Measurements from ENCODE around the gene TJP1. TPM values are rescaled to one million over a fixed set of nuclear protein-coding genes. Genes with fewer than 3 reads are reported as not detected.

Gene TJP1
- 100 to 1,000 TPM in 3 of 4 donors, 10 to 100 TPM in 1; 69.6 to 142 (median 119) TPM for total RNA-seq

DNA sequence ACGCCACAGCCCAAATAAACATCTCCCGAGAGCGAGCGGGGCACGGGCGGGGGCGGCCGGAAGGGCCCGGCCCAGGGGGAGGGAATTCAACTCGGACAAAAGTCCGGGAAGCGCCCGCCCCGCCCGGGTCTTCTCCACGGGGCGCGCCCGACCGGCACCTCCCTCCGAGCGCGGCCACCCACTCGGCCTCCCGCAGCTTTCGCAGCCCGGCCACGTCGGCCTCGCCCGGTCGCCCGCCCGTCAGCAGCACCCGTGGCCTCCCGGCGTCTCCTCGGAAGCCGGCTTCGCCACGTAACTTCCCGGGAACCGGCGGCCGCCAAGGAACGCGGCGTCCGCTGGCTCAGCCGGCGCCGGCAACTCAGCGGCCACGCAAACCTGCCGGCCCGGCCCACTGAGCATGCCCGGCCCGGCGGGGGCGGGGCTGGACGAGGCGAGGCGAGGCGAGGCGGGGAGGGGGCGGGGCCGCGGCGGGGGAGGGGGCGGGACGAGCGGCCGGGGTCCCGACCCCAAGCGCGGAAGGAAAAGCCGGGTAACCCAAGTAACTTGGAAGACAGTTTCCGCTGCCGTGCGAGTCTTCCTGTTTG, at the start of gene TJP1:
Gene TJP1, minus strand, starts transcription at position 369 of the 584 bp plus-strand sequence. CDS start 440 bp downstream, outside the sequence.
- H3K4me1 ChIP-seq: peaks cover 0 to 45% (median 4%) of the 10 kb centered on the region in 3 donors
- no peaks in the 10 kb centered on the region for H3K9me3 ChIP-seq
- peak in 3 of 4 donors; percentile 37 to 90 (median 82) for TF ChIP-seq POLR2A (IDR thresholded peaks at IDR 0.05)
- TF ChIP-seq, protein P1, sequence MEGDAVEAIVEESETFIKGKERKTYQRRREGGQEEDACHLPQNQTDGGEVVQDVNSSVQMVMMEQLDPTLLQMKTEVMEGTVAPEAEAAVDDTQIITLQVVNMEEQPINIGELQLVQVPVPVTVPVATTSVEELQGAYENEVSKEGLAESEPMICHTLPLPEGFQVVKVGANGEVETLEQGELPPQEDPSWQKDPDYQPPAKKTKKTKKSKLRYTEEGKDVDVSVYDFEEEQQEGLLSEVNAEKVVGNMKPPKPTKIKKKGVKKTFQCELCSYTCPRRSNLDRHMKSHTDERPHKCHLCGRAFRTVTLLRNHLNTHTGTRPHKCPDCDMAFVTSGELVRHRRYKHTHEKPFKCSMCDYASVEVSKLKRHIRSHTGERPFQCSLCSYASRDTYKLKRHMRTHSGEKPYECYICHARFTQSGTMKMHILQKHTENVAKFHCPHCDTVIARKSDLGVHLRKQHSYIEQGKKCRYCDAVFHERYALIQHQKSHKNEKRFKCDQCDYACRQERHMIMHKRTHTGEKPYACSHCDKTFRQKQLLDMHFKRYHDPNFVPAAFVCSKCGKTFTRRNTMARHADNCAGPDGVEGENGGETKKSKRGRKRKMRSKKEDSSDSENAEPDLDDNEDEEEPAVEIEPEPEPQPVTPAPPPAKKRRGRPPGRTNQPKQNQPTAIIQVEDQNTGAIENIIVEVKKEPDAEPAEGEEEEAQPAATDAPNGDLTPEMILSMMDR (IDR thresholded peaks at IDR 0.05): no peak
- no peaks in the 10 kb centered on the region for H3K36me3 ChIP-seq
- peak within 1 kb of the TSS; percentile 65 to 87 (median 76) for H3K4me3 ChIP-seq
- no peak for DNase-seq
- peak within 1 kb of the TSS; percentile 95 to 98 (median 96) for H3K27ac ChIP-seq
- WGBS, 2 donors: 0% methylated on average over 1 of the region's 80 CpGs
- intact Hi-C loops (cut with DNase I): no loop called here
- peaks cover 0 to 11% (median 0%) of the 10 kb centered on the region in 4 donors for H3K27me3 ChIP-seq

DNA sequence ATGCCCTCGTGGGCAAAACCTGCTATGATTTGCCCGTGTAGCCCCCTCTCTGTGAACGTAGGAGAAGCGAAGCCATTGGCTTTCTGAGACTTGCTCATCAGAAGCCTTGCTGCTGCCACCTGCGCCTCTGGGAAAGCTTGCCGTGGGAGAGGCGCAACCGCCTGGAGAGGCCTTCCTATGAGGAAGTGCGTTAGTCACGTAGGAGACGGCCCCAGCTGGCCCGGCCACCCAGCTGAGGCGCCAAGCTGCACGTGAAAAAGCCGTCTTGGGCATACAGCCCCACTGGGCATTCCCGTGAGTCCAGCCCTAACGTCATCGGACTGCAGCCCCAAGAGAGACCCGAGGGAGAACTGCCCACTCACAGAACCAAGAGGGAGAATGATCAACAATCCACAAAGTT, 49.1 kb upstream of the TJP1 start:
- intact Hi-C loops (cut with DNase I): no loop called here
- 72 to 75% methylated on average over 4 to 17 of the region's 19 CpGs for WGBS, 2 donors

DNA sequence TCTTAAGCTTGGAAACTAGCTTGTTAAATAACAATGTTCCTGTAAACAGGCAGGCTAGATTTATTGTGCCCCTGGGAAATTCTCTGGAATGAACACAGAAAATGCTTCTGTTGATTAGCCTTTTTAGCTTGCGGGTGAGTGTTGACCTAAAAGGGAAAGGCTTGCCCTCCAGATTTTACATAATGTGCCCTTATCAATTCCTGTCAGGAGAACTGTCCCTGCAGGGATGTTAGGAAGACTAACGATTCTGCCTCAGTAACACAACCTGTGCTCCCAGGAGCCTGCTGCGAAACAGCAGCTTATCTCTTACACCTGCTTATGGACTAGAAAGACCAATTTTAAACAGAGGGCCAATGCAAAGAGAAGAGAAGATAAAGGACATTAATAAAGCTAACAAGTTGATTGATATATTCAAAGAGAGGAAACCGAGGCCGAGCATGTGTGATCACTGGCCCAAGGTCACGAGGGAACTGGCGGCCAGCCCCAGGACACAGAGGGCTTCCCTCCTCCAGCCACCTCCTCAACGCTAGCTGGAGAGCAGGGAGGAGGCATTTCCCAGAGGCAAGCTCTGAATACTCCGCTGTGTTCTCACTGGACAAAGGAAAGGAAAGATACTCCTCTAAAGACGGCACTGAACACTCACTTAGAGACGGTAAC, 48.4 kb upstream of the TJP1 start:
- Histone ChIP-seq H3K4me1 (peaks cover 0 to 13% (median 0%) of the 10 kb centered on the region in 3 donors), H3K27ac (peak overlapping the region in 3 of 4 donors; percentile 28 to 59 (median 37)), H3K4me3 (no peak overlapping the region), H3K27me3 (no peaks in the 10 kb centered on the region), H3K36me3 (no peaks in the 10 kb centered on the region), H3K9me3 (no peaks in the 10 kb centered on the region)
- TF ChIP-seq, protein P1 (IDR thresholded peaks at IDR 0.05): no peak
- TF ChIP-seq POLR2A (IDR thresholded peaks at IDR 0.05): no peak
- intact Hi-C loops (cut with DNase I): no loop called here
- no peak for DNase-seq
- WGBS, 2 donors: 50 to 60% methylated on average over 10 to 11 of the region's 11 CpGs

More for the DNA sequence above, 49.1 kb upstream of the TJP1 start:
- Histone ChIP-seq H3K4me3 (no peak overlapping the region), H3K4me1 (peaks cover 0 to 13% (median 0%) of the 10 kb centered on the region in 3 donors), H3K27me3 (no peaks in the 10 kb centered on the region), H3K36me3 (no peaks in the 10 kb centered on the region), H3K9me3 (no peaks in the 10 kb centered on the region), H3K27ac (peak overlapping the region in 2 of 4 donors; percentile 37 to 59)
- no peak for TF ChIP-seq POLR2A (IDR thresholded peaks at IDR 0.05)
- TF ChIP-seq, protein P1 (IDR thresholded peaks at IDR 0.05): no peak
- no peak for DNase-seq

DNA sequence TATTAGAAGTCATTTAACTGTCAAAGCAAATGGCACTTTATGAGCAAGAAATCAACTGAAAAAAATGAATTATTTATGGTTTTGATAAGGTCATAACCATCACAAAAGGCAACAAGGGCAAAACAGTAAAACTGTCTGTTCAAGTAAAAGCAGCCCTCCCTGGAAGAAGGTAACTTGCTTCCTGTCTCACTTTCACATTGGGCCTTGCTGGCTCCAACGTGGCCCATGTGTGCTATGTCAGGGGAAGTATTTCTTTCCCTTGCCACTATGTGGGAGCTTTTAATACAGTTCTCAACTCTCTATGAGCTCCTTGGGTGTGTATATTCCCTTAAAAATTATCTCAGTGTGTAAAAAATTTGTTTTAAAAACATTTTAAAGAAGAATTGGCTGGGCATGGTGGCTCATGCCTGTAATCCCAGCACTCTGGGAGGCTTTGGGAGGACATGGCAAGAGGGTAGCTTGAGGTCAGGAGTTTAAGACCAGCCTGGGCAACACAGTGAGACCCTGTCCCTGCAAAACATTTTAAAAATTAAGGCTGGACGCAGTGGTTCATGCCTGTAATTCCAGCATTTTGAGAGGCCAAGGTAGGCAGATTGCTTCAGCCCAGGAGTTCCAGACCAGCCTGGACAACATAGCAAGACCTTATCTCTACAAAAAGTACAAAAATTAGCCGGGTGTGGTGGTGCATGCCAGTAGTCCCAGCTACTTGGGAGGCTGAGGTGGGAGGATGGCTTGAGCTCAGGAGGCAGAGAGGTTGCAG, 45.2 kb upstream of the TJP1 start:
- WGBS, 2 donors: 63 to 70% methylated on average over 3 of the region's 3 CpGs
- Histone ChIP-seq H3K36me3 (no peaks in the 10 kb centered on the region), H3K9me3 (no peaks in the 10 kb centered on the region), H3K4me3 (no peak overlapping the region), H3K27ac (no peak overlapping the region), H3K27me3 (no peaks in the 10 kb centered on the region), H3K4me1 (peaks cover 0 to 13% (median 0%) of the 10 kb centered on the region in 3 donors)
- intact Hi-C loops (cut with DNase I): no loop called here
- no peak for DNase-seq
- TF ChIP-seq, protein P1 (IDR thresholded peaks at IDR 0.05): no peak
- no peak for TF ChIP-seq POLR2A (IDR thresholded peaks at IDR 0.05)
